HG03103 (cell line): Measurements from ENCODE around the gene RCN2.

Experiments
- ATAC-seq: cut with Tn5 transposase; IDR thresholded peaks from one replicate; pipeline ENCODE4 v1.9.1; 2021; ENCODE audit warnings: low read depth; ENCODE audit not compliant: unreplicated experiment

The RCN2 gene

DNA sequence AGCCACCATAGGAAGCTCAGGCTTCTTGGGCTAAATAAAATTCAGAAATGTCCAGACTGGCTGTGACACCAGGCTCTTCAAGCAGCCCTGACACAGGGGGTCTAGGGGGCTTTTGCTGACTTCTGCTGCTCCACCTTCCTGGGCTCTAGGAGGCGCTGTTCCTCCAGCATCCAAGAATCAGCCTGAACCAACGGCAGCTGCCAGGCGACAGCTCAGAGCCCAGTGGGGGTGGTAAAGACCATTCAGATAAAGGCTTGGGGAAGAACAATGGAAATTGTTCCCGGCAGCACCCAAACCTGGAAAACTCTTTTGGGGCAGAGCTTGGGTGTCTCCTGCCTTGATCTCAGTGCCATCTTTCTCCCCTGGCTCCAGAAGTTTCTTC, 41.8 kb downstream of the RCN2 start:
- no peak for ATAC-seq

- ATAC-seq: no peak
Measured at GRCh38 chr15:76973906-76974305, 42.4 kb downstream of the RCN2 start.

DNA sequence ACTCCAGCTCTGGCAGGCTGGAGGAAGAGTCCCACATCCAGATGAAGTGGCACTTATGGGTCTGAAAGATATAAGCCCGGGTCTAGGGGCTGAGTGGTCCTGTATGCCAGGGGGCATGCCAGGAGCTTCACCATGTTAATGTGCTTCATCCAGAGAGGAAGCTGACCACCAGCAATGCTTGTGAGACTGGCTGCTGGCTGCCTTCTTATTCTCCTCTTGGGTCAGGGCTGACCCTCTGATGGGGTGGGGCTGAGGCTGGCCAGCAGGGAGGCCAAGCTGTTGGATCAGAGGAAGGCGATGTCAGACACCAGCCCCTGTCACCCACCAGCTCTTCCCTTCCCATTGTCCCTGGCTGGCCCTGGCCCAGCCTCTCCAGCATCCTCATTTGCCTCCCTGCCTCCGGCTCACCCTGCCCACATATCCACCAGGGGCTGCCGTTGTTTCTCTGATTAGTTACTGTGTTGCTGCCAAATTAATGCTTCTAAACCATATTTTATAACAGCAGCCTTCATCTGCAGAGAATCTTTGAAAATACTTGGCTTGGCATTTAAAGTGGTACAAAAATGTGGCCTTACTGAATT, 43.0 kb downstream of the RCN2 start:
- no peak for ATAC-seq

DNA sequence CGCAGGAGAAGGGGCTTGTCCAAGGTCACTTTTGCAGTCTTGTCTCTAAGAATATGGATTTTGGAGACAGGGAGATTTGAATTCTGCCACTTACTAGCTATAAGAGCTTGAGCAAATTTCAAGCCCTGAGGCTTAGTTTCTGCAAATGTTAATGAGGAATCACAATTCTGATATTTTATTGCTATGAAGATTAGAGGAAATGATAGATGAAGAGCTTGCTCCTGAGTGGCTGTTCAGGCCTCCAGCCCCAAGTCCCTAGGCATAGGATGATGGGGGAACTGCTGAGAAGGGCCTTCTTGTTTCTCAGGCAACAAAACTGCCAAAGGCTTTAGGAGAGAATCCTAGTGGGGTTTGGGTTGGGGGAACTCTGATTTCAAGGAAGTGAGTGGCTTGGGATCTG, 44.6 kb downstream of the RCN2 start:
- ATAC-seq: no peak

- no peak for ATAC-seq
Measured at GRCh38 chr15:76976572-76977270, 45.2 kb downstream of the RCN2 start.

DNA sequence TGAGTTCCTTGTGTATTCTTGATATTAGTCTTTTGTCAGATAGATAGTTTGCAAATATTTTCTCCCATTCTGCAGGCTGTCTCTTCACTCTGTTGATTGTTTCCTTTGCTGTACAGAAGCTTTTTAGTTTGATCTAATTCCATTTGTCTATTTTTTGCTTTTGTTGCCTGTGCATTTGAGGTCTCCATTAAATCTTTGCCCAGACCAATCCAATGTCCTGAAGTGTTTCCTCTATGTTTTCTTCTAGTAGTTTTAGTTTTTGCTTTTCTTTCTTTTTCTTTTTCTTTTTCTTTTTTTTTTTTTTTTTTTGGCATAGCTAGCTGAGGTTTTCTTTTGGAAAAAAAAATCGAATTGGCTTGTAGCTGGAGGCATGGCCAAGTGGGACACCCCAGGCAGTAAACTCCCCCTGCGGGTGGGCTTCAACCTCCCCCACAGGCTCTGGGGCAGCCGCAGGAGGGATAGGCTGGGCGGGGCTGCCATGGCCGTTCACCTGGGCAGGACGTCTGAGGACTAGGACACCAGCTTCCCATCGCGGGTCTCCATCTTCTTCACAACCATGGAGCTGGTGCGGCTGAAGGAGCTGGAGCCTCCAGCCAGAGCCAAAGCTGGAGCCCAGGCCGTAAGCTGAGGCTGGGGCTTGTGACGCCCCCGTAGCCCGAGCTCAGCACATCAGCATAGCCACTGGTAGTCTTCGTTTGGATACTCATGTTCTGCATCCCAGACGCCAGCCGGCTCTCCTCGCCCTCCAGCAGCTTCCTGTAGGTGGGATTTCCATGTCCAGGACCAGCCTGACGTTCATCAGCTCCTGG, 47.2 kb downstream of the RCN2 start:
- no peak for ATAC-seq

DNA sequence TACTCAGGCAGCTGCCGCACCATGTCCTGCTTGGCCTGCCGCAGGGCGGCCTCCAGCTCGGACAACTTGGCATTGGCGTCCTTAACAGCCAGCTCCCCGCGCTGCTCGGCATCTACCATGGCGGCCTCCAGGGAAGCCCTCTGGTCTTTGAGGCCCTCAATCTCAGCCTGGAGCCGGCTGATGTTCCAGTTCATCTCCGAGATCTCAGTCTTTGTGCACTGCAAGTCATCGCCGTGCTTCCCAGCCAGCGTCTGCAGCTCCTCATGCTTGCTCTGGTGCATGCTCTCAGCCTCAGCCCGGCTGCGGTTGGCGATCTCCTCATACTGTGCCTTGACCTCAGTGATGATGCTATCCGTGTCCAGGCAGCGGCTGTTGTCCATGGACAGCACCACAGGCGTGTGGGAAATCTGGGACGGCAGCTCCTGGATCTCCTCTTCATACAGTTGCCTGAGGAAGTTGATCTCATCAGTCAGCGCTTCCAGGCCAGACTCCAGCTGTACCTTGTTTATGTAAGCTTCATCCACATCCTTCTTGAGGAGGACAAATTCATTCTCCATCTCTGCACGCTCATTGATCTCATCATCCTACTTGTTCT, 47.9 kb downstream of the RCN2 start:
- no peak for ATAC-seq

DNA sequence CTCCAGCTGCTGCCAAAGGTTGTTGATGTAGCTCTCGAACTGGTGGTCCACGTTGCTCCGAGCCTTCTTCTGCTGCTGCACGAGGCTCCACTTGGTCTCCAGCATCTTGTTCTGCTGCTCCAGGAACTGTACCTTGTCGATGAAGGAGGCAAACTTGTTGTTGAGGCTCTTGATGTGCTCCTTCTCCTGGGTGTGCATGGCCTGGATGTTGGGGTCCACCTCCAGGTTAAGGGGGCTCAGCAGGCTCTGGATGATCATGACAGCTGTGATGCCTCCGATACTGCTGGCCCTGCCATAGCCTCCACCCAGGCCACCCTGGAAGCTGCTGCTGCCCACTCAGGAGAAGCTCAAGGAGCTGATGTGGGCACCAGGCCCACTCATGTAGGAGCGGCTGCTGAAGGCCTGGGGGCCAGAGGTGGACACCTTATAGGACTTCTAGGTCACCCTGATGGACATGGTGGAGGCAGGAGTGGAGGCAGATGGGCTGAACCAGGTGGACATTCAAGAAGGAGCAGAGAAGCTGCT, 48.5 kb downstream of the RCN2 start:
- ATAC-seq: no peak

GRCh38 chr15:76982356-76982755, 50.8 kb downstream of the RCN2 start:
- ATAC-seq: no peak

DNA sequence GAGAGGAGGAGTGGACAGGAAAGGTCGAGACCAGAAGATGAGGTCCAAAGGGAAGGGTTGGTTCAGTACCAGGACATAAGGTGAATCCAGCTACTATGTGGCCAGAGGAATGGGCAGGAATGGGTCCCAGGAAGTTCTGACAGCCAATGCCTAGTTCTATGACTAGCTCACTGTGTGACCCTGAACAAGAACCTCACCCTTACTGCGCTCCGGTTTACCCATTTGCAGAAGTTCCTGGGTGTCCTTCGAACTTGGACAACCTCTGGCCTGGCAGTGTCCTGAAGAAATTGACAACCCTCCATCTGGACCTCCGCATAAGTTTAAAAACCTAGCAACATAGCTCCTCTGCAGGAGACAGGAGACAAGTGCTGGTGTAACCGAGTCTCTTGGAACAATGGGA, 51.2 kb downstream of the RCN2 start:
- ATAC-seq: no peak

- ATAC-seq: no peak
Measured at GRCh38 chr15:76983590-76984375, 52.2 kb downstream of the RCN2 start.

DNA sequence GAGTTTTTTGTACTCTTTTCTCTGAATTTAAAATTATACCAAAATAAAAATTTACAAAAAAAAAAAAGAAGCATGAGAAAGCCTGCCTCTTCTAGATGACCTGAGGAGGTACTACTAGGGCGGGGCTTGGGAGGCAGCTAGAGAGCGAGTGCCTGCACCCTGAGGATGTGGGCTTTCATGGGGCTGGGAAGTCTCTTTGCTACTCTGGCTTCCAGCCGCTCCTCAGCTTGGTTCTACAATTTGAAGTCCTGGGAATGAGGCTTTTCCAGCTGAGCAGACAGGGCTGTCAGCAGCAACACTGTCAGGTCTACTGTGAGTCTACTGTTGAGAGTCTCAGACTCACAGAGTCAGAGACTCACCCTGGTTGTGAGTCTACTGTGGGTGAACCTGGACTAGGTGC, 55.2 kb downstream of the RCN2 start:
- no peak for ATAC-seq

DNA sequence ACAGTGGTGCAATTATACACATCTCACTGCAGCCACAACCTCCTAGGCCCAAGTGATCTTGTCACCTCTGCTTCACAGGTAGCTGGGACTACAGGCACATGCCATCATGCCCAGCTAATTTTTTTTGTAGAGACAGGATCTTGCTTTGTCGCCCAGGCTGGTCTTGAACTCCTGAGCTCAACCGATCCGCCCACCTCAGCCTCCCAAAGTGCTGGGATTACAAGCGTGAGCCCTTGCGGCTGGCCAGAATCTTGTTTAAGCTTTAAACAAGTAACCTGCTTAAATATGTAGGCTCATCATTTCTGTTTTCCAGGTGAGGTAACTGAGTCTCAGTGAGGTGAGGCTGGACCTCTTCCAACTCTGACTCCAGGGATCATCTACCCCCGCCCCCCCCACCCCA, 55.7 kb downstream of the RCN2 start:
- ATAC-seq: no peak

DNA sequence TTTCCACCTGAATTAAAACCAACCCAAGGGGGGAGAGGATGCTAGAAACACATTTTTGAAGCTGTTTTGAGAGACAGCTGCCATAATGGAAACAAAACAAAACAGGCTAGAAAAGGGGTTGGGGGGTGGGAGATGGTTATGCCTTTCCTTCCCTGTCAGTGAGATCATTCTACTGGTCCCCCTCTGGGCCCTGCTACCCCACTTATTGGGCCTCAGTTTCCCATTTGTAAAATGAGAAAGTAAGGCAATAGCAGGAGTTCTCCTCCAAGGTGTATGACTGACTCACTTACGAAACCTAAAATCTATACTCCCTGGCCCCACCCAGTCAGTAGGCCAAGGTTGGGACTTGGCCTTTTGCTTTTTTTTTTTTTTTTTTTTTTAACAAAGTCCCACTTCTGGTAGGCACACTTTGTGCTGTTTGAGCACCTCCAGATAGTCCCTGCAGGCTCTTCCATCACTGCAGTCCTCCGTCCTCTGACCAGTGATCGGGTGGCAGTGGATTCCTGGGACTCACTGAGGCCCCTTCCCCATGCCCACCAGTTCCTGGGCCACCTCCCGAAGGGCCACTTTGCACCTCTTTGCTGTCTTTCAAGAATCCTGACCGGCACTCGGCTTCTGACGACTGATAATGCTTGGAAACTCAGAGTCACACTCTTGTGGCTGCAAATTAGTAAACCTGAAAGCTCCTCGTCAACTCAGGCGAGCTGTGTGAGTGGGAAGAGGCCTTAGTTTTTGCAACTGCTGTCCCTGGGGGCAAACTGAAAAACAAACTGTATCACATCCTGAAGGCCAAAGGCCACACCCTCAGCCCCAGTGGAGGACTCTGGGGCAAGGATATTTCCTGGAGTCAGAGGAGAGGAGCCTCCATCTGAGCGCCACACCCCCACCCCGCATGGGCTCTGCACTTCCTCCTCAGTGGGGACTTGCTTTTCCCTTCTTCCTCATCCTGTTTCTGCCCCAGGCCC, 56.6 kb downstream of the RCN2 start:
- ATAC-seq: peak; percentile 77

DNA sequence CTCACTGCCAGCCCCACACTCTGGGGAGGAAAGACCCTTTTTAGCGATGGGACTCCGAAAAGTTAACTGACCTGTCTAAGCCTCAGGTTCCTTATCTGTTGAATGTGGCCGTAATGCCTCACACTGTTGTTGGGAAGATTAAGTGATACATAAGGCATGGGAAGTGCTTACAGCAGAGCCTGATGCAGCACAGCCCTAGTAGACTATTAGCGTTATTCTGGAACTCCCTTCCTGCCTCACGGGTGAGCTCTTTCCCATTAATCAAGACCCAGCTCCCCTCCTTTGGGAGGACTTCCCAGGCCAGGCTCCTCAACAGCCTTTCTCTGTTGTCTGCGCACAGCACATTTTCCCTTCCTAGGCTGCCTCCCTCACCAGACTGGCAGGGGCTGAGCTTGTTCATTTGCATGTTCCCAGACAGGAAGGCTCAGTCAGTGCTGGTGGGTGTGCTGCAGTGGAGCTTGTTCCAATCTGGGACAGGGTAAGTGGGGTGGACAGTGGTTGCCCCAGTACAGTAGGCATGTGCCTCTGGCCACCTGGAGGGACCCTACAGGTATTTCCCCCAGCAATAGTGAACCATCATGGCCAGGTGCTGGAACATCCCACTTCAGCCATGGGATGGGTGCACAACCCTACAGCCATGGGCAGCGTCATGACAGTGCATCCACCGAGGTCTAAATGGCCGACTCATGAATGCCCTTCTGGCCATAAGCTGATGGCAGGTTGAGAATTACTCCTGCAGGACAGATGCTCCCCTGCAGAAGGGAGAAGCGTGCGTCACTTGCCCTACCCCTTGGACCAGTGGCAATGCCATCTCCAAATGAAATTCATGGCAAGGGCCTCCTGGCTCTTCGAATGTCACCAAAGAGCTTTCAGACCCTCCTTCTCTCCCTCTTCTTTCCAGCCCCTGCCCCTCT, 57.6 kb downstream of the RCN2 start:
- ATAC-seq: no peak

DNA sequence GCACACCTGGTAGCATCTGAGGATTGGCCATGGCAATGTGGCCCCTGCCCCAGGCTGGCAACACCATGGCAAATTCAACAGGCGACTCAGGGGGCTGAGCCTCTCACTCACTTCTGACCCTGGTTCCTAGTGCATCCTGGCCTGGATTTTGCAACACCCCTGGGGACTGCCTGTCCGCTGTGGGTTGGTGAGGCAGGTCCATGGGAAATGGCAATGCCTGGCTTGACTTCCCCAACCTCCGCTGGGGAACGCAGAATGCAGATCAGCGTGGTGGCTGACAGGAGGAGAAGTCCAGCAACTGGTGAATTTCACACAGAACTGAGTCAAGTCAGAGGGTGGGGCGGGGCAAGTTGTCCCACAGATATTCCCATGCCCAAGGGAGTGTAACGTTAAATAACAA, 59.5 kb downstream of the RCN2 start:
- no peak for ATAC-seq

DNA sequence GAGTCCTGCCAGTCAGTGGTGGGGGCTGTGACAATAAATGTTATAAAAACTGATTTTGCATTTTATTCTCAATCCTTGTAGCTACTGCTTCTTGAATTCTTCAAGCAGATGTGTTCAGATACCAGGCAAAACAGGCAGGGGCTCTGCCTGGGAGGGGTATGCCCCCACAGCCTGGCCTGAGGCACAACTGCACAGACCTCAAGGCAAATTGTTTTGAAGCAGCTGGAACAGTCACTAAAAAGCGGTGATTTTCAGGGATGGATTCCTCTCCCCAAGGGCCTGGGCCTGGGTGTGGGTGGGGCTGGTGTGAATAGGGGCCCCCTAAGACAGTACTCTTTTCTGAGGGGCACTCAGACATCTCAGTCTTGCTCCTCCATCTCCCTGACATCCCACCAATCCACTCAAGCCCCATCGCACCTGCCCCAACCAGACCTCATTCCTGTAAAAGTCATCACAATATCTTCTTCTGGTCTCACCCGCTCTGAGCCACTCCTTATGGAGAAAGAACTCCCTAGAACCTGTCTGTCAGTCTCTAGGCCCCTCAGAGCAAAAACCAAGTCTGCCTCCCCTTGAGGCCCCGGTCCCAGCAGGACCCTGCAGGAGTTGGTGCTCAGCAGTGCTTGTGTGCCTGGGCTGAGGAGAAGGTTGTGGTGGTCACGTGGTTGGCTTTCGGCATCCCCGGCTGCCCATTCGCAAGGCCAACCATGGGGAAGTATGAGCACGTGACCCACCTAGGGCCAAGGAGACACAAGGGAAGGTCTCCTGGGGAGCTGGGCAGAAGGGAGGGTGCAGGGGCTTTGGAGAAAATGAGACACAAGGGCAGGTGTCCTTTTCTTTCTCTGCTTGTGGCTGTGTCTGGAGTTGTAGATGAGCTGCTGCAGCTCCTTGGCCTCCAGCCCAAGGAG, 60.4 kb downstream of the RCN2 start:
- no peak for ATAC-seq
